ENCODE data around the gene TUBB1. TPM values are rescaled to one million over a fixed set of nuclear protein-coding genes. Genes with fewer than 3 reads are reported as not detected.

TUBB1 gene
- total and polyA plus RNA-seq, 11 donors, result 0.07 to 0.64 (median 0.22) TPM; not detected in 1

- DNase-seq (peak in 1 of 5 donors; percentile 18), ATAC-seq (no peak)
- H3K36me3 ChIP-seq, result peaks cover under 1 to 100% (median 99%) of the 10 kb centered on the region in 9 donors
- WGBS, 4 donors, result 93 to 95% (median 93%) methylated on average over 12 of the region's 12 CpGs
- H3K4me3 ChIP-seq, result no peak overlapping the region
- intact Hi-C loops (cut with DNase I), result no loop called here
- H3K4me1 ChIP-seq, result peaks cover 0 to 14% (median 0%) of the 10 kb centered on the region in 12 donors
- no peaks in the 10 kb centered on the region for H3K9me3 ChIP-seq
- TF ChIP-seq POLR2A (IDR thresholded peaks at IDR 0.05) (no peak), CTCF (IDR thresholded peaks at IDR 0.05) (no peak)
- H3K27me3 ChIP-seq, result no peaks in the 10 kb centered on the region
- no peak overlapping the region for H3K27ac ChIP-seq
Observed at GRCh38 chr20:58996226-58996611, 23.0 kb upstream of the TUBB1 start.

- TF ChIP-seq POLR2A (IDR thresholded peaks at IDR 0.05), result no peak
- no peak for TF ChIP-seq CTCF (IDR thresholded peaks at IDR 0.05)
- no peaks in the 10 kb centered on the region for H3K27me3 ChIP-seq
- H3K36me3 ChIP-seq, result peaks cover 0 to 100% (median 97%) of the 10 kb centered on the region in 9 donors
- H3K4me1 ChIP-seq, result peaks cover 0 to 14% (median 0%) of the 10 kb centered on the region in 12 donors
- DNase-seq (peak in 2 of 5 donors; percentile 7 to 20), ATAC-seq (no peak)
- H3K9me3 ChIP-seq, result no peaks in the 10 kb centered on the region
- no peak overlapping the region for H3K4me3 ChIP-seq
- intact Hi-C loops (cut with DNase I), result no loop called here
- WGBS, 4 donors, result 91 to 94% (median 93%) methylated on average over 24 of the region's 24 CpGs
- H3K27ac ChIP-seq, result no peak overlapping the region
Observed at GRCh38 chr20:58997141-58997770, 22.0 kb upstream of the TUBB1 start.

- peaks cover 0 to 100% (median 83%) of the 10 kb centered on the region in 9 donors for H3K36me3 ChIP-seq
- no peak overlapping the region for H3K27ac ChIP-seq
- no peak overlapping the region for H3K4me3 ChIP-seq
- ATAC-seq, result no peak
- H3K4me1 ChIP-seq, result peaks cover 0 to 23% (median 4%) of the 10 kb centered on the region in 12 donors
- DNase-seq, result peak in 1 of 5 donors; percentile 22
- WGBS, 4 donors, result 89 to 94% (median 92%) methylated on average over 11 of the region's 11 CpGs
- H3K27me3 ChIP-seq, result no peaks in the 10 kb centered on the region
- intact Hi-C loops (cut with DNase I), result no loop called here
- H3K9me3 ChIP-seq, result no peaks in the 10 kb centered on the region
- no peak for TF ChIP-seq CTCF (IDR thresholded peaks at IDR 0.05)
- TF ChIP-seq POLR2A (IDR thresholded peaks at IDR 0.05), result no peak
Observed at GRCh38 chr20:58998656-58999055, 20.6 kb upstream of the TUBB1 start.

- no peaks in the 10 kb centered on the region for H3K27me3 ChIP-seq
- WGBS, 4 donors, result 65 to 78% (median 66%) methylated on average over 3 of the region's 3 CpGs
- TF ChIP-seq POLR2A (IDR thresholded peaks at IDR 0.05), result no peak
- TF ChIP-seq CTCF (IDR thresholded peaks at IDR 0.05), result no peak
- H3K36me3 ChIP-seq, result peaks cover 0 to 92% (median 68%) of the 10 kb centered on the region in 9 donors
- no peak overlapping the region for H3K27ac ChIP-seq
- intact Hi-C loops (cut with DNase I), result no loop called here
- no peak for ATAC-seq
- peaks cover 3 to 30% (median 19%) of the 10 kb centered on the region in 12 donors for H3K4me1 ChIP-seq
- no peak overlapping the region for H3K4me3 ChIP-seq
- DNase-seq, result no peak
- H3K9me3 ChIP-seq, result no peaks in the 10 kb centered on the region
Observed at GRCh38 chr20:59000326-59000725, 18.9 kb upstream of the TUBB1 start.
